Measurements from ENCODE around the gene ADAMTS6. TPM values are rescaled to one million over a fixed set of nuclear protein-coding genes. Genes with fewer than 3 reads are reported as not detected.

ADAMTS6 gene
- total RNA-seq, 4 donors from 2014 or later, result 4.9 to 40.0 (median 7.3) TPM

DNA sequence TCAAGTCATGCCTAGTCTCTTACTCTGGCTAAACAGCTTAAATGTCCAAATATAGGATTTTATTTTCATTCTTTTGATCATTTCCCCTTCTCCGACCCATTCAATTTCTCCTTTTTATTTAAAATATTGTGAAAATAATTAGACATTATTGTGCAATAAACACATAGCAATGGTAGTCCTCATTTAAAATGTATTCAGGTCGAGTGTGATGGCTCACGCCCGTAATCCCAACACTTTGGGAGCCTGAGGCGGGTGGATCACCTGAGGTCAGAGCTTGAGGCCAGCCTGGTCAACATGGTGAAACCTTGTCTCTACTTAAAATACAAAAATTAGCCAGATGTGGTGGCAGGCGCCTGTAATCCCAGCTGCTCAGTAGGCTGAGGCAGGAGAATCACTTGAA is 26.7 kb downstream of the ADAMTS6 start:
- no peaks in the 10 kb centered on the region for H3K9me3 ChIP-seq
- H3K27me3 ChIP-seq, result no peaks in the 10 kb centered on the region
- intact Hi-C loops (cut with DNase I; ENCODE audit: low total_unique reads), result no loop called here
- H3K4me1 ChIP-seq, result no peaks in the 10 kb centered on the region
- H3K27ac ChIP-seq, result no peak overlapping the region
- no peak for DNase-seq
- H3K4me3 ChIP-seq, result no peak overlapping the region
- TF ChIP-seq CTCF (IDR thresholded peaks at IDR 0.05), result no peak
- TF ChIP-seq POLR2A (IDR thresholded peaks at IDR 0.05), result no peak
- H3K36me3 ChIP-seq, result no peaks in the 10 kb centered on the region

GRCh38 chr5:65451436-65451835 is 30.3 kb downstream of the ADAMTS6 start:
- intact Hi-C loops (cut with DNase I; ENCODE audit: low total_unique reads), result no loop called here

DNA sequence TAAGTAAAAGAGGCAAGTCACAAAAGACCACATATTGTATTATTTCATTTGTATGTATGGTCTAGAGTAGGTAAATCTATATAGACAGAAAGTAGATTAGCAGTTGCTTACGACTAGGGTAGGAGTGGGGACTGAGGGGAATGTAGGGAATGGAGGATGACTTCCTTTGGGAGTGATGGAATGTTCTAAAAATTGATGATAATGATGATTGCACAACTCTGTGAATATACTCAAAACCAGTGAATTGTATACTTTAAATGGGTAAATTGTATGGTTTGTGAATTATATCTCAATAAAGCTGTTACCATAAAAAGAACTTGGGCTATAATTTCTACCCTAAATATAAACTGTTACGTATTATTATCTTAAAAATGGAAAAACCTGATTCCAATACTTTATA is 35.0 kb downstream of the ADAMTS6 start:
- no peaks in the 10 kb centered on the region for H3K36me3 ChIP-seq
- no peaks in the 10 kb centered on the region for H3K4me1 ChIP-seq
- intact Hi-C loops (cut with DNase I; ENCODE audit: low total_unique reads), result no loop called here
- TF ChIP-seq CTCF (IDR thresholded peaks at IDR 0.05) (no peak), POLR2A (IDR thresholded peaks at IDR 0.05) (no peak)
- H3K27me3 ChIP-seq, result no peaks in the 10 kb centered on the region
- no peaks in the 10 kb centered on the region for H3K9me3 ChIP-seq
- no peak overlapping the region for H3K4me3 ChIP-seq
- no peak overlapping the region for H3K27ac ChIP-seq
- no peak for DNase-seq

More at GRCh38 chr5:65451436-65451835, 30.3 kb downstream of the ADAMTS6 start:
- Histone ChIP-seq H3K27me3 (no peaks in the 10 kb centered on the region), H3K27ac (no peak overlapping the region), H3K9me3 (no peaks in the 10 kb centered on the region), H3K4me1 (no peaks in the 10 kb centered on the region), H3K4me3 (no peak overlapping the region), H3K36me3 (no peaks in the 10 kb centered on the region)
- DNase-seq, result no peak
- TF ChIP-seq POLR2A (IDR thresholded peaks at IDR 0.05), result no peak
- no peak for TF ChIP-seq CTCF (IDR thresholded peaks at IDR 0.05)

- intact Hi-C loops (cut with DNase I; ENCODE audit: low total_unique reads), result no loop called here
Observed at GRCh38 chr5:65441800-65442199, 39.9 kb downstream of the ADAMTS6 start.

DNA sequence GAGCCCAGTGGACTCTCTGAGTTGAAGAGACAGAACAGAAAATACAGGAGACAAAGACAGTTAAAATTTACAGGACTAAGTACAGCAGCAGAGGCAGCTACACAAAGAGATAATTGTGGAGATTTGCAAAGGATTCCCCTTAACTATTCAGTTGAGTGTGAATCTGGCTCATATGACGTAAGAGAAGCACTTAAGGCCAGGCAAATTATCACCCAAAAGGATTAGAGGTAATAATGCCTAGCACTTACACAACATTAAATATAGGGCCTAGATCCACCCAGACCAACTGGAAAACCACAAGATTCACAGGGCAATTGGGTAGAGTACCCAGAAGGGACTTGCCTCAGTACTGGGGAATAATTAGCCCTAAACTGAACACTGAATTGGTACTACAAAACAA is 41.3 kb downstream of the ADAMTS6 start:
- Histone ChIP-seq H3K36me3 (no peaks in the 10 kb centered on the region), H3K27me3 (no peaks in the 10 kb centered on the region), H3K27ac (no peak overlapping the region), H3K4me1 (no peaks in the 10 kb centered on the region), H3K9me3 (no peaks in the 10 kb centered on the region), H3K4me3 (no peak overlapping the region)
- intact Hi-C loops (cut with DNase I; ENCODE audit: low total_unique reads), result no loop called here
- TF ChIP-seq POLR2A (IDR thresholded peaks at IDR 0.05) (no peak), CTCF (IDR thresholded peaks at IDR 0.05) (no peak)
- no peak for DNase-seq

More at GRCh38 chr5:65441800-65442199, 39.9 kb downstream of the ADAMTS6 start:
- Histone ChIP-seq H3K27ac (no peak overlapping the region), H3K4me1 (no peaks in the 10 kb centered on the region), H3K27me3 (no peaks in the 10 kb centered on the region), H3K36me3 (no peaks in the 10 kb centered on the region), H3K9me3 (no peaks in the 10 kb centered on the region), H3K4me3 (no peak overlapping the region)
- DNase-seq, result no peak
- TF ChIP-seq CTCF (IDR thresholded peaks at IDR 0.05), result no peak
- TF ChIP-seq POLR2A (IDR thresholded peaks at IDR 0.05), result no peak

Data from uterus (tissue), 4 donors.